Inflammatory macrophage (primary cell): Measurements from ENCODE around the gene GHITM.
"Not testable (repeated sequence)": the region's sequence is repeated elsewhere in the genome, so short reads cannot be mapped to it uniquely, and the experiment has no call there.

Experiments used
- DNase-seq, 2 donors: peaks; one replicate each; pipeline ENCODE4 v3.0.0-alpha.2; 2020 to 2022

GHITM gene

DNA sequence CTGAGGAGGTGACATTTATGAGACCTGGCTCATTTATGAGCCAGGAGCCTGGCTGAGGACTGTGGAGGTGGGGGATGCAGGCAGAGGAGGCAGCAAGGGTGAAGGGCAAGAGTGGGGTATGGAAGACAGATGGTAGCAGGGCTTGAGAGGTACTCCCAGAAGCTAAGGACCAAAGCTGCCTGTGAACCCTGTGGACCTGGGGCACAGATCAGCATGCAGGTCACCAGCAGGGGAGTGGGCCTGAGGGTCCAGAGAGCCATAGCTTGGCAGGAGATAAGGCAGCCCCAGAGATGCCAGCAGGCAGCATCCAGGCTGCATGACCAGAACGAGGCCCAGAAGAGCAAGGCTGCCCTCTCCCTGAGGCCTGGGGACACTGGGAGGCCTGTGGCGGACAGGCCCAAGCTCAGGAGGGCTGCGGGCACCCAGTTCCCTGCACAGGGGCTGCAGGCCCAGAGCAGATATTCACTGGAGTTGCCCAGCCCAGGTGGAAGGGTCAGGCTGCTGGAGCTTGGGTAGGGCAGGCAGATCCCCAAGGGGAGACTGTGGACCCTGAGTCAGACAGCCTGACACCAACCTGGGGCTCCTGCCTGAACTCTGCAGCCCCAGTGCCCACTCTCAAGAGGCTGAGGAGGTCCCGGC, 37.6 kb downstream of the GHITM start:
- no peak for DNase-seq

DNA sequence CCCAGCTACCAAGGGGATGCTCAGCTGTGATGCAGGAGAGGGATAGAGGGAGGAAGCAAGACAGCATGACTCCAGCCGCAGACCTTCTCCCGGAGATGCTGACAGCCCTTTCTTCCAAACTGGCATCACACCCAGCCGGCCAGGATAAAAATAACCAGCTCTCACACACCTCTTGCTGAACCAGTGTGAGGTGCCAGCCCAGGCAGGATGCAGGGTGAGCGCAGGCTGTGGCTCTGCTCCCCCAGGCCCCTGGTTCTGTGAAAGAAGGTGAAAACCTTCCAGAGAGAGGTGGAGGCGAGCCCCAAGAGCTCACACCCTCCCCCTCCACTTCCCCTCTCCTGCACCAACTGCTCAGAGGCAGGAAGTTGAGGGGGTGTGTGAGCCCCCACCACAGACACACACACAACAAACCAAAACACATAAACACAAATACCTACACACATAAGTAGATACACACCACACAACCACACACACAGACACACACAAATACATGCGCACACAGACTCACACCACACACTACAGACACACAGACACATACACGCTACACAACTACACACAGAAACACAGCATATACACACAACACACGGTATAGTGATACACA, 38.3 kb downstream of the GHITM start:
- no peak for DNase-seq

DNA sequence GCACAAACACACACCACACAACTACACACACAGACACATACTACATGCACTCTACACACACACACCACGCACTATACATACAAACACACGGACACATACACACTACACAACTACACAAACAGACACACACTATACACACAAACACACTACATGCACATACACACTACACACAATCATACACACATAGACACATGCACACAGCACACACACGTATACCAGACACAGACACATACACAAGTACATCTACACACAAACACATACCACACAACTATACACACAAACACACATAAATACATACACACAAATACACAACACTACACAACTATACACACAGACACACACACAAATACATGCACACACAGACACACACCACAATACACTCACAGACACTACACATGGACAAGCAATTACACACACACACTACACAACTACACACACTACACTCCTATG, 38.9 kb downstream of the GHITM start:
- no peak for DNase-seq

DNA sequence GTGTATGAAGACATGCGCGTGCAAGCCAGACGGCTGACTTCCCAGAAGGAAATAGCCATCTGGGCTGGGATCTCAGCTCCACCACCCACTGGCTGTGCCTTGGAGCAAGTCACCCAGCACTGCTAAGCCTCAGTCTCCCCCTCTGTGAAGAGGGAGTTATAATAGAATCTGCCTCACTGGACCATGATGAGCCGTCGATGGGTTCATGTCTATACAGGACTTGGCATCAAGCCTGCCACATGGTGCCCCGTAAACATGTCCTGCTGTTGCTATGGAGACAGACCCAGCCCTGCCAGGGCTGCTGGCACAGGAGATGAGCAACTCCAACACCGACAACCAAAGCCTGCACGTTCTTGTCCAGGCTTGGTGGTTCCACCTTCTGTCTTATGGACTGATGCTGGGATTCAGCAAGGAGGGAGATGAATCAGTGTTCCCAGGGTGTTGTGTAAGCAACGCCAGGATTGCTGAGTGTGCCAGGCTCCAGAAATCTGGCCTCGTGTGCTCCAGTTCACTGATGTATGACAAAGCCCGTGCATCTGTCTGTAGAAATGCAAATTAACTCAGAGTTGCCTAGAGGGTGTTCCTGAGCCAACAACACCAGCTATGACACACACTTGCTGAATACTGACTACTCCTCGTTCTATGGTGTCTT, 39.9 kb downstream of the GHITM start:
- no peak for DNase-seq

DNA sequence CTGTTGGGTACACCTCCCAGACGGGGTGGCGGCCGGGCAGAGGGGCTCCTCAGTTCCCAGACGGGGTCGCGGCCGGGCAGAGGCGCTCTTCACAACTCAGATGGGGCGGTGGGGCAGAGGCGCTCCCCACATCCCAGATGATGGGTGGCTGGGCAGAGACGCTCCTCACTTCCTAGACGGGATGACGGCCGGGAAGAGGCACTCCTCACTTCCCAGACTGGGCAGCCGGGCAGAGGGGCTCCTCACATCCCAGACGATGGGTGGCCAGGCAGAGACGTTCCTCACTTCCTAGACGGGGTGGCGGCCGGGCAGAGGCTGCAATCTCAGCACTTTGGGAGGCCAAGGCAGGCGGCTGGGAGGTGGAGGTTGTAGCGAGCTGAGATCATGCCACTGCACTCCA, 41.1 kb downstream of the GHITM start:
- DNase-seq = not testable (repeated sequence)

DNA sequence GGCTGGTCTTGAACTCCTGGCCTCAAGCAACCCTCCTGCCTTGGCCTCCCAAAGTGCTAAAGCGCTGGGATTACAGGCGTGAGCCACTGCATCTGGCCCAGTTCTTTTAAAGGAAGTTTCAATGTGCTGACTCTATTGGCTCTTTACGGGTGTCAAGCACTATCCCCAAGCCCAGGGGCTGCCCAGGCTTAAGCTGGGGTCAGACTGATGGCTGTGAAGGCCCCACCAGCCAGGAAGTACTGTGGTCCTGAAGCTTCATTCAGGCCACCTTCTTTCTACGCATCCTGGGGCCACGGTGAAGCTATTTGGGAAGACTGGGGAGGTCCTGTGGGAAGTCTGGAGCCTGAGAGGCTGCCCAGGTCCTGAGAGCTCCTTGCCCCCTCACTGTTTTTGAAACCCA, 42.3 kb downstream of the GHITM start:
- DNase-seq = no peak

DNA sequence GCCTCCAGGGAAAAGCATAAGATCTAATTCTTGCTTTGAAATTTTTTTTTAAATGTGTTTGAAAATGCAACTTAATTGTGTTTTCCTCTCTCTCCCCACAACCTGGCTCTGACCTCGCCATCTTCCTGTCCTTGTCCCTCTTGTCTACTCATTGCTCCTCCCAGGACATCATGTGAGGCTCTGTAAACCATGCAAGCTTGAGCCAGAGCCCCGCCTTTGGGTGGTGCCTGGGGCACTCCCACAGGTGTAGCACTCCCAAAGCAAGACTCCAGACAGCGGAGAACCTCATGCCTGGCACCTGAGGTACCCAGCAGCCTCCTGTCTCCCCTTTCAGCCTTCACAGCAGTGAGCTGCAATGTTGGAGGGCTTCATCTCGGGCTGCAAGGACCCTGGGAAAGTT, 45.2 kb downstream of the GHITM start:
- no peak for DNase-seq

DNA sequence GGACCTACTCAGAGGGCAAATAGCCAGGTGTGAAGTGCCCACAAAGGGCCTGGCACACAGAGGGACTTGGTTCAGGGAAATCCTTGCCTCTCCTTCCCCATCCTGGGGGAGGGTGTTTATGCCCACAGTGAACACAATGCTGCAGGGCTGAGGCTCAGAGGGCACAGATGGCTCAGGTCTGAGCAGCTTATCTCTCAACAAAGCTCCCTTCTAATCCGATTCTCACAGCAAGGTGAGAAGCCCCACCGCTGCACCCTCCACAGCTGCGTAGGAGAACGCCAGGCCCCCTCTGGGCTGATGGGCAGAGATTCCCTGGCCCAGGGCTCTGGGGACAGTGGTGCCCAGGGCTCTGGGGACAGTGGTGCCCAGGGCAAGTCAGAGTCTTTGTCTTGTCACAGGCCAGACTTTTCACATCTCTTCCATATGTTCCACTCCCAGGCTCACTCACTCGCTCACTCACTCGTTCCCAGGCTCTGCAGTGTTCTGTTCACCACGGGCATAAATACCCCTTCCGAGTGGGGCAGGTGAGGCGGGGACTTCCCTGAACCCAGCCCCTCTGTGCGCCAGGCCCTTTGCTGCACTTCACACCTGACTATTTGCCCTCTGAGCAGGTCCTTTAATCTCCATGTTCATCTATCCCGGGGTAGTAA, 46.3 kb downstream of the GHITM start:
- no peak for DNase-seq

DNA sequence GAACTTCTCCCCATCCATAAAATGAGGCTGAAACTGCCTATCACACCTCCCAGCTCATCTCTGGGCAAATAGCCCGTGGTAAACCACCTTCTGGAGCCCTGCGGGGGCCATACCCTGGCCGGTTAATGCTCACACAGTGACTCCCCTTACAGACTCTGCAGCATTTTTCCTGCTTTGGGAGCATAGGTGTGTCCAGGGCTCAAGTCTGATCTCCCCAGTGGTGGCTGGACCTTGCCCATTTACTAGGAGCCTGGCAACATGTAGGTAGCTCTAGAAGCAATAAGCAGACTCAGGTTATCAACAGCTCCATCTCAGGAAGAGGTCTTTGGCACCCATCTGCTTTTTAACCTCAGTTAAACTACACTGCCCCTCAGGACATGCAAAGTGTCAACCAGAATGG, 49.5 kb downstream of the GHITM start:
- DNase-seq = no peak

DNA sequence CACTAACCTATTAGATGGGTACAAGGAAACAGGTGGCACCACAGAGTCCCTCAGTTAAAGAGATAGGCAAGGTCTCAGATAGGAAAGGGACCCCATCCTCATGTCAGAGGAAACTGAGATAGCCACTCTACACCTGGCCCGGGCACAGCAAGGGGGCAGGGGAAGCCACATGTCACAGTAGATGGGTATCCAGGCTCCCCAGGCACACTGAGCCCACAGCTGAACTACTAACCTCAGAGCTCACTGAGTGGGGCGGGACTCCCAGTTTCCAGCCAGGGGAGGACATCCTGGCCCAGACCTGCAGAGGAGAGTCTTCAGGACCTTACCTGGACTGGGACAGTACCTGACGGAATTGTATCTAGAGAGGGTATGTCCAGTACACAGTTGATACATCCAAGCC, 51.3 kb downstream of the GHITM start:
- DNase-seq = no peak

DNA sequence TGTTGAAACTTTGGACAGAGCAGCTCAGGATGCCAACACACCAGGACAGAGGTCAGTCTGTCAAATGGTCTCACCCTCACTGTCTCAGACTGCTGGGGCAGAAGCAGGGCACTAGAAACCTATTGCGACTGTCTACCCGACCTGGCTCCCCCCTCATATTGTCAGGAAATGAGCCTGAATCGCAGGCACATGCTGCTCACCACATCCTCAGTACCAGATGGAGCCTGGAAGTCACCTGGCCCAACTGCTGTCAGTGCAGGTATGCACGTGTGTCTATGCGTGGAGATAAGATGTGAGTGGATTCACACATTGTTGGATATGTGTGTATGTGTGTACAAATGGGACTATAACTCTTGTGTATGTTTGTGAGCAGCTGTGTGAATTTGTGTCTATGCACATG, 51.8 kb downstream of the GHITM start:
- no peak for DNase-seq

DNA sequence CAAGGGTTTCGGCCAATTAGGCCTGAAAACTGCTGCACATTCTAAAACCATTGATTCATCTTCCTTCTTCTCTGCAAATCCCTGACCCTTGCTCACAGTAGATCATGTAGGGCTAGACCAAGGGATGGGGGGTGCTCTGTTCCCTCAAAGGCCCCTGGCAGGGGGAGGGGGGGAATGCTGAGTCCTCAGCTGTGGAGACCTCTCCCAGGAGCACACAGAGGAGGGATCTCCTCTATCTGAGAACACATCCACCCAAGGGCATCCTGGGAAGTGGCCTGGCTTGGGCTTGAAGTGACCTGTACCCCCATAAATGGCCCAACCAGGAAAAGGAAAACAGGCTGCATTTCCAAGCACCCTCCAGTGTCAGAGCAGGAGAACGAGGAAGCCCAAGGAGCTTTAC, 54.0 kb downstream of the GHITM start:
- DNase-seq = no peak

DNA sequence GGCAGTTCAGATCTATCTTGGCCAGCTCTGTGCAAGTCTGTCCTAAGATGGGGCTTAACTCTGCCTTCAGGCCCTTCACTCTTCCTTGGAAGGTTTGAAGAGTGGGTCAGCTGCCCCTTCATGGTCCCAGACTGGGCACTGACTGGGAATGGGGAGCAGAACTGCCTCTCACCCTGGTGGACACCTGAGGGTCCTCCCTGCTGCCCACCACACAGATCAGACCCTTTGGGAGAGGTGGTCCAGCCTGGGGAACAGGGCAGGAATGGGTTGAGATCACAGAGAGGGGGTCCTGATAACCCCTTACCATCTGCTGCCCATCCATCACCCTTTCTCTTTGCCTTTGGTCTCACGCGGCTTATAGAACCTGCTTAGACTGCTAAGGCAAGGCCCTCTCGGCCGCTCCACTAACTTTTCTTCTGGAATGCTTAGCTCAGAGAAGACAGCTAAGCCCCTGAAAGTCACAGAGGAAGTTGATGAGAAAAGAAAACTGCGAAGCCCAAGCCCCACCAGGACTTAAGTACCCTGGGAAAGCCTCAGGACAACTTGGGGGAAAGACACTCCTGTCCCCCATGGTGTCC, 54.6 kb downstream of the GHITM start:
- no peak for DNase-seq

DNA sequence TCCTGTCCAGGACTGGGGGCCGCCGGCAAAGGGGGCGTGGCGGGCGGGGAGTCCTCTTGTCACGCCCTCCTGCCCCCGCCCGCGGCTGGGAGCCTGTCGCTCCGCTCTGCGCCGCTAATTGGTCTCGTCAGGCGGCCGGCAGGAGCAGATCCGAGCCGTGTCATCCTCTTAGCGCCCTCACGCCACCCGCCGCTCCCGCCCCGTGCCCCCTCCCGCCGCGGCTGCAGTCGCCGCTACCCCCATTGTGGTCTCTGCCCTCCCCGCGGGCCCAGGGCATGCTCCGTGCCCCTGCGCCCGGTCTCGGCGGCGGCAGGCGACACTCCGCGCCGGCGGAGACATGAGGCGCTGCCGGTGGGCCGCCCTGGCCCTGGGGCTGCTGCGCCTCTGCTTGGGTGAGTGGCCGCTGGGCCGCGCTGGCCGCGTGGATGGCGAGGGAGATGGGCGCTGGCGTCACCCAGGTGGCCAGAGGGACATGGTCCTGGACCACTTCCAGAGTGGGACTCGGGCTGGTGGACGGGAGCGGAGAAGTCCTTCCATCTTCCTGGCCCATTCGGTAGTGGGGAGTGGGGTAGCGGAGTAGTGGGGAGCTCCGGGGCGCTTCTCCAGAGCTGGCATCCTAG, 55.2 kb downstream of the GHITM start, which contains the start of gene CDHR1:
Gene CDHR1 (plus strand): TSS at position 114 of the 620 bp plus-strand sequence. CDS start 224 bp downstream, at position 338.
- DNase-seq = no peak

DNA sequence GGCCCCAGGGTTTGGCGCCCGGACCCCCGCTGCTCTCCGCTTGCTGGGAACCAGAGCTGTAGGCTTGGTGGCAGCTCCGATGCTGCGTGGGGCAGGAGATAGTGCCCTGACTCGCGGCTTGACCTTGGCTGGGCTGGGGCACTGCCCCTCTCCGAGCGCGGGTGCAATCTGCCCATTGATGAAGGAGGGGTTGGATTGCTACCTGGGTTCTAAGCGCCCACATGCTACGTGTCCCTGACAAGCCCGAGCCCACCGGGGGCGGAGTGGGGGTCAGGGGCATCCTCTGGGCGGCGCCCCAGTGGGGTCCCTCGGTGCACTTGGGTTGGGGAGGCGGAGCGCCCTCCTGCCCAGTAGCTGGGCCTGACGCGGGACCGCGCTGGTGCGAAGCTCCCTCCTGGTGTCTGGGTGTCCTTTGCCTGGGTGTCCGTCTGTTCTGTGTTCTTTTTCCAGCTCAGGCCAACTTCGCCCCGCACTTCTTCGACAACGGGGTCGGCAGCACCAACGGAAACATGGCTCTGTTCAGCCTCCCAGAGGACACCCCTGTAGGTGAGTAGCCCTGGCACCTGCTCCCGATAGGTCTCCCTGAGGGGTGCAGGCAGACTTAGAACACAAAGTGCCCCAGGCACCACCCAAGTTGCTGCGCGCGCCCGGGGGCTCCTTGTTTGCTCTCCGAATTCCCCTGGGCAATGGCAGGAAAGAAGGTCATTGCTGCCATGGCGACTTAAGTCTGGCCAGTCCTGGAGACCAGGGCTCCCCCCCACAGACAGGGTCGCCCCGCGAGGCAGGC, 55.9 kb downstream of the GHITM start:
- DNase-seq = no peak

DNA sequence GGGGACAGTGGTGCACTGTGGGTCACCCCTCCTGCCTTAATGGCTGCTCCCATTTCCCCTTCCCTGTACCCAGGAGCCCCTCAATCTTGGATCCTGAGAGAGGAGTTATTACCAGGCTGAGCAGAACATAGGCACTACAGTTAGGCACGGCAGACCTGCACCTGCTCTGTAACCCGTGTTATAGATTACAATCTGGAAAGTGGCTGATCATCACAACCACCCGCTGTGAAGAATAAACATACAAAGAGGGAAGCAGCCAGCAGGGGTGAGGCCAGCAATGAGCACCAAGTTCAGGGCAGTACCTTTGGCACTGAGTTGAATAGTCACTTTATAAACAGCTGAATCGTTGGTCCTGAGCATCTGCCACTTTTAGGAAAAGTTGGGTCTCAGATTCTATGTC, 56.8 kb downstream of the GHITM start:
- no peak for DNase-seq

DNA sequence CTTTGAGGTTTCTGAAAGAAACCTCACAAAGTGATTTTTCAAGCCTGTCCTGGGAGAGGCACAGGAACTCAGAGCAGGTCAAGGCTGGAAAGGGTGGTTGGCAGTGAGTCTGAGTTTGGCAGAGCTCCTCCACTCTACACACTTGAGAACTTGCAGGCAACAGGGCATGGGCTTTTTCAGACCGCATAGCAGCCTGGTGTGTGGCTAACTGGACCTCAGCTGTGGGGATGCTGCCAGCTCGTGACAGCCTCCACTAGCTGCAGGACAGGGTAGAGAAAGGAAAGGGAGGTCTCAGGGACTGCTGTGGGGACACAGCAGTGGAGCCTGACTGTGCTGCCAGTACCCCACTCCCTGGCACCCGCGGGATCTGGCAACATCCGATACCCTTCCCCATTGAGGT, 57.6 kb downstream of the GHITM start:
- no peak for DNase-seq

DNA sequence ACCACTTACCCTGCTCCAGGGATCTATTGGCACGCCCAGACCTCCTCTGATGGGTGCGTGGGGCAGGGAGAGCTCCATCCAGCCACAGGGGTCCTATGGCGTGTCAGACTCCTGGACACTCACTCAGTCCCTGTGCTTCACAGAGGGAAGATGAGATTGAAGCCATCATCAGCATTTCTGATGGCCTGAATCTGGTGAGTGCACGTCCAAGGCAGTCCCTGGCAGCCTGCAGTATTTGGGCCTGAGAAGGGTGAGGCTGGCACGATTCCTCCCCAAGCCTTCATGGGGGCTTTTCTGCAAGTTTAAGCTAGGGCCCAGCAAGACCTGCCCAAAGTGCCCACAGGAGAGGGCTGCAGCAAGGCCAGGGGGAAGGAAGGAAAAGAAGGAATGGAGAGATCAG, 58.3 kb downstream of the GHITM start:
- no peak for DNase-seq

DNA sequence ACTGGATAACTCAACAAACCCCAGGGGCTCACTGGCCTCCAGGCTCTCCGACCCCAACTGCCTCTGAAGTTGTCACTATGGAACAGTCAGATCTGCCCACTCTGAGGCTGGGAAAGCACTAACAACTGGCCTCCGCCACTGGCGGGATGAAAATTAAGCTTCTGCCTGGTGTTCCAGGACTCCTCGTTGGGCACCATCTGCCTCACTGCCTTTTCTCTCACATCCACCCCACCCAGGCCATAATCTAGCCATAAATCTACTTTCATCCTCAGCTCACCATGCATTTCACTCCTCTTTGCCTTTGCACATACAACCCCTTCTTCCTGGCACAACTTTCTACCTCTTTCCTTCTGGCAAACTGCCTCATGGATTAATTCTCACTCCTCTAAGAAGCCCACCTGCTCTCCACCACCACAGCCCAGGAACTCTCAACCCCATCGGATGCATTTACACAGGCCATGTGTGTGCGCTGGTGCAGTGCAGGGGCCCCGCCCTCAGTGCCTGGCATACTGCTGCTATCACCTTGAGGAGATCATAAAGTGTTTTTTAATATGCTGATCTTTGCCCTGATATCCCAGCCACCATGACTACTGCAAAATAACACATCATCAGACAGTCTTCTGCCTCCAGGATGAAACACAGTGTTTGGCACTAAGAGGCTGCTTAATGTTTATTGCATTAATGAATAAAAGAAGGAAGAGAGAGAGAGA, 59.1 kb downstream of the GHITM start:
- no peak for DNase-seq

DNA sequence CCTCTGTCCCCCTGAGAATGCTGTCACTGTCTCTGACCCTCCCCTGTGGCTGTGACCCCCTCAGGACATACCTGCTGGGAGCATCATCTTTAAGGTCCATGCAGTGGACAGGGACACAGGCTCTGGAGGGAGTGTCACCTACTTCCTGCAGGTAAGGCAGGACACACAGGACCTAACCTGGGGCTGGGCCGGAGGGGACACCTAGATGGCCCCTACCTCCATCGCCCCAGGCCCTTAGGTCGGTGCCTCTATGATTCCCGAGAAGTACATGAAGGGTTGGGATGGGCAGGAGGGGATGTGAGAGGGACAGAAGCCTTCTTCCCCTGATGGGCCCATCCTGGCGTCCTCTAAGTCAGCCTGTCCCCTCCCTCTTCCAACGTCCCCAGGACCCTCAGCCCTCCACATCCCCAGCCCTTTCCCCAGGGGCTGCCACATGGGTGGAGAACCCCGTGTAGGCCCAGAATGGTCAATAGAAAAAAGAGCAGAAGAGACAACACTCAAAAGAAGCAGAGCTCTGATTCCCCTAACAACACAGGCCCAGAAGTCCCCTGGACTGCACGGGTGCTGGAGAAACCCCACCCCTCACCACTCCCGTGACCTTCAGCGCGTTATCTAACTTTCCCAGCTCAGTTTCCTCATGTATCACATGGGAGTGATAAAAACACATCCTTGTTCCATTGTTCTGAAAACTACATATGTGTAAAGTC, 61.4 kb downstream of the GHITM start:
- DNase-seq = no peak

DNA sequence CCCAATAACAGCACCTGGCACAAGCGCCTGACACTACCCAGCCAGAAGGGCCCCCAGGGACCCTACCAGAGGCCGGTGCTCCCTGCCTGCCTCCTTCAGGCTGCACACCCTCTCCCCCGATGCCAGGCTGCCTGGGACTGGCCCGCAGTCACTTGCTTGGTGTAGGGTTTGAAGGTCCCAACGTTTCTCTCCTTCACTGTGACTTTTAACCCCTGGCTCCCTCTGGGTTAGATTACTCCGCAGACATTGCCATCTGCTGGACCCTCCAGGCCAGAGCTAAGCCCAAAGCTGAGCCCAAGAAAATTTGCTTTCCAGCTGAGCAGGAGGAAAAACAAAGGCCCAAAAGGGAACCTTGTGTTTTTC, 61.9 kb downstream of the GHITM start:
- no peak for DNase-seq
